Measurements from ENCODE around the gene MDFI.

DNA sequence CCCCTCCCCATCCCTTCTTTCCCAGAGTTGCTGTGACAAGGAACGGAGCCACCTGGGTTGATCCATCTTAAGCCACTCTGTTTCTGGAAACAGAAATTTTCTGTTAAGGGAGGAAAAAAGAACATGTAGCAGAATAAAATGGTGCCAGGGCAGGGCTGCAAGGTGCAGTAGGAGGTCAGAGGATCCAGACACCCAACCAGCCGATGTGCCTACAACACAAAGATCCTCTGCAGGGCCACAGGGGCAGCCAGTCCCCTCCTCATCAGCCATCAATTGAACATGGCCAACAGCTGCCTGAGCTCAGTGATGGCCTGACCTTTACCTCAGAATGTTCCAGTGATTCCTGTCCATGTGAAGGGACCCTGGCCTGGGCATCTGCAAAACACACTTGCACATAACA, 11.9 kb downstream of the MDFI start:
- no peak for TF ChIP-seq SUZ12 (IDR thresholded peaks at IDR 0.05; ENCODE audit: extremely low read depth, insufficient read depth, insufficient read length)
- TF ChIP-seq ZNF274 (IDR thresholded peaks at IDR 0.05; ENCODE audit: low read depth, low read length) = no peak

Data from NT2/D1 (cell line).